ENCODE results near the gene BTC.
"Not testable (repeated sequence)": the region's sequence is repeated elsewhere in the genome, so short reads cannot be mapped to it uniquely, and the experiment has no call there.

Gene BTC

DNA sequence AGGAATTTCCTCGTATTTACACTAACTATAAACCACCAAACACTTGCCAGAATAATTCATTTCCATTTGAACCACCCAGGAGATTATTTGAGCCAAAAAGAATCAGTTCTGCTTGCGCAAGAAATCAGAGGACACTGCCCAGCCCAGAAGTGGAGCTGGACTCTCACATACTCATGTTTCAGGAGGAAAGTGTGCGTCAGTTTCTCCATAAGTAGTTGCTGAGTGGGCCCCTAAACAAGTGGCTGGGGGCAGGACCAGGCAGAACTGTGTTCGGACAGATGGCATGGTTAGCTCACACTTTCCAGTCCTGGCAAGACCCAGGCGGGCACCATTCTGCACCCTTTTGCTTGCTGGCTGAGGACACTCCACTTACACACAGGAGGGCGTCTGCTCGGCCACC is 38.8 kb downstream of the BTC start:
- no peak for DNase-seq

DNA sequence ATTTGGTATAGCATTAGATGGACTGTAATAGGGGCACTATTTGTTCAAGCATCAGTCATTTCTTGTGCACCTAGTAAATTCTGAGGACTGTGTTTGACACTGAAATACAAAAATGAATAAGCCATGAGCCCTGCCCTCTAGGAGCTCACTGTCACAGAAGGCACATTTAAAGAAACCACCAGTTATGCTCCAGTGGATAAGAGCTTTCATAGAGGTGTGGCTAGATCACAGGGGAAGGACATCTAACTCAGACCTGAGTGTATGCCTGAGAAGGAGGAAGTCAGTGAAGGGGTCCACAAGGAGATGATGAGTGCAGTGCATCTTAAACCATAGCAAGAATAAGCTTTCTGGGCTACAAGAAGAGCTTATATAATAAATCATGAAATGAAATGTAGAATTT is 40.1 kb downstream of the BTC start:
- DNase-seq, result no peak

DNA sequence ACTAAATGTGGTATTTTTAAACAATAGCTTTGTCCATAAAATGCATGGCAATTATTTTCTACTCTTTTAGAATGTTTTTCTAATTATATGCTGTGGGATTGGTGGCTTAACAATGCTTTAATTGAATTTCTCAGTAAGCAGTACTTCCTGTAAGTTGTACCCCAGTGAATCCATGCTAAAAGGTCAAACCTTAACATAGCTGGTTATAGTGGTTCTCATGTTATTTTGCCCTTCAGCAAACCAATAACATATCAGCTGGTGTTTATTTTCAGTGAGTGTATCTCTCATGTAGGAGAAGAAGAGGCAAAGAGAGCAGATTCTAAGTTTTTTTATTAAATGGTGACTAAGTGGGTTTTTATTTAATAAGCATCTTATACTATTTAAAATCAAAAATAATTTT is 41.5 kb downstream of the BTC start:
- no peak for DNase-seq

DNA sequence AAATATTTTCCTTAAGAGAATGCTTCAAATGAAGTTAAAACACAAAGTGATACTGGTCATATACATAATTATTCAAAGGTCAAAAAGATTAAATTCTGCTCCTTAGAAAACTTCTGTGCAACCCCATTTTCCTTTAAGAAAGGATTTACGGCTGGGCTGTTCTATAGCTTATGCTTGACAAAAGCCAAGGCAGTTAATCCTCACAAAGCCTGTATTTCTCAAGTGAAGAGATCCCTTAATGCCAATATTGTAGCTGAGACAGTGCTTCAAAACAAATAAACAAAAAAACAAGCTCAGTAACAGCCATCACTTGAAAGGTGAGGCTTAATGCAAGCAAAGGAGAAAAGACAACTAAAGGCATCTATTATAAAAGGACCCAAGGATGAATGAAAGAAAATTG is 42.5 kb downstream of the BTC start:
- no peak for DNase-seq

DNA sequence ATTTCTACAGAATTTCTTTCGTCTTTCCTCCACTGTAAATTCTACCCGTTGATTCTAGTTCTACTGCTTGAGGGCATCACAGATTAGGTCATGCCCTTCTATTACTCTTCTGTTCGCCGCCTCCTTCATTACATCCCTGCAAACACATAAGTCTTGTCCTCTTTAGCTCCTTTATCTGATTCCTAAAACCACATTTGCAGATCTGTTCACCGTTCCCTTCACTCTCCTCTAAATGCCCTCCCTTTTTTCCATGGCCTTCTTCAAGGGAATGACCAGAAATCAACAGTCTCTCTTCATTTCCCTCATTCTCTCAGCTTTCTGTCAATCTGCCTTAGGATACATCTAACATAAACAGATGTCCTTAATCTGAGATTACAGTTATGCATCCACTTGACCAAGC is 43.1 kb downstream of the BTC start:
- DNase-seq, result no peak

DNA sequence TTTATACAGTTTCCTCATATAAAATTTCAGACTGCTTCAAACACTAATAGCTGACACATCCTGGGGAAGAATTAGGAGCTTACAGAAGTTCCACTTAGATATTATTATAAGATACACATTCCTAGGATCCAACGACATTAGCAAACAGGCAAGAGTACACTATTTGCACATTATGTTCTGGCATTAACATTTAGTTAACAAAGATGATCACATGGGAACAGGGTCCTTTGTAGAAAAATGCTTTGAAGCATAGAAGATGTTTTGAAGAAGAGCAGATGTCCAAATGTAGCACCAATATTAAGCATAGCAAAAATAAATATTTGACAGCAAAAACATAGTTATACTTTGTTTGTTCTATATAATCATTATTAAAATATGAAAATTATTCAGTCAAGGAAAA is 52.1 kb downstream of the BTC start:
- DNase-seq, result no peak

DNA sequence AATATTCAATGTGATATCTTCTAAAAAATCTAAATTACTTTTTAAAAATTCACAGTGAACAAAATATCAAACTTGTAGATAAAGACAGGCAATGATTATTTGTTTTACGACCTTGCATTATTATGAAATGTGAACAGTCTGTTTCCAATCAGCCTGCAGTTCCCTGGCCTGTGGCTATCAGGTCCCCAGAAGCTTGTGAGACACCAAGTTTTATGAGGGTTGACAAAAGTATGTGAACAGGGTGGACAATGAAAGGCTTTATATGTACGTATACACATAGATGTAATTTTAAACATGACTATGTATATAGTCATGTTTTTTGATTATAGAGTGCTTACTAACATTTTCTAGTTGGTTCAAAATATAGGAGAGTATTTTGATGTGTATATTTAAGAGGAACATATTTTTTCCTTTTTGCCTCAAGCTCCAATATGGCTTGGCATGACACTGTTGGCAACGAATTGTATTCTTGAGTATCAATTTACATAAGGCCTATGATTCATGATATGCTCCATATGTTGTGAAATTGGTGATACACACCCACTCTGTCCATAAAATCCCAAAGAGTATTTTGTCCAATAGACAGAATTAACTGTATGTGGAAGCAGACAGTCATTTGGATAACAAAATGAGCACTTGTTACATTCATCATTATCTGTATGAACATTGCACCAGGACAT is 55.7 kb downstream of the BTC start:
- DNase-seq, result no peak

DNA sequence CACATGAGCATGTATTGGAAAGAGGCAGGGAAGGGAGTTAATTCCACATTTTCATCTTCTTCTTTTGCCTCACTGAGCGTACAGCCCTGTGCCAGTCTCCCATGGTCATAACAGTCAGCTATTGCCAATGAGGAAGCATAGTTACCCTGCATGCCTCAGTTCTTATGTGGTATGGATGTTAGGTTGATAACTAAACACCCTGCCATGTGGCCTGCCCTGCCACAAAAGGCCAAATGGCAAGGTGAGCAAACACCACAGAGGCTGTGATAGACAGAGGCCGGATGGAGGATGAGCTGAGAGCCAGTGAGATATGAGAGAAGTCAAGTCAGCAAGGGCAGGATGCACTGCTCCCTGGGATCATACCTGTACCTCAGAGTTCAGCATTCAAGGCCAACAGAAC is 59.3 kb downstream of the BTC start:
- DNase-seq, result no peak

DNA sequence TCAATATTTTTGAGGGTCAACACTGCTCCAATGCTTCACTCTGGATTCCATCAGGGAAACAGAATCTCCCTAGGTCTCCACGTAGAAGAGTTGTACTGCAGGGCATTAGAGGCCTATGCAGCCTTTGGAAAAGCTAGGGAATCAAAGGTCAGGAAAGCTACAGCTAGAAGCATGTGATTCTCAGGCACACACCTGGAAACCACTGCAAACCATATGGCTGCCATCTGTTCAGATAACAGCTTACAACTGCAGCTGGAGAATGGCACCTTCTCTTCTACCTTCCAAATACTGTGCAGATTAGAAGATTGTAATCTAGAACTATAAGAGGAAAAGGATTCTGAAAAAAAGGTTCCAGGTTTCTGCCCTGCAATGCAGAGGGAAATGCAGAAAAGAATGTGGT is 60.6 kb downstream of the BTC start:
- no peak for DNase-seq

DNA sequence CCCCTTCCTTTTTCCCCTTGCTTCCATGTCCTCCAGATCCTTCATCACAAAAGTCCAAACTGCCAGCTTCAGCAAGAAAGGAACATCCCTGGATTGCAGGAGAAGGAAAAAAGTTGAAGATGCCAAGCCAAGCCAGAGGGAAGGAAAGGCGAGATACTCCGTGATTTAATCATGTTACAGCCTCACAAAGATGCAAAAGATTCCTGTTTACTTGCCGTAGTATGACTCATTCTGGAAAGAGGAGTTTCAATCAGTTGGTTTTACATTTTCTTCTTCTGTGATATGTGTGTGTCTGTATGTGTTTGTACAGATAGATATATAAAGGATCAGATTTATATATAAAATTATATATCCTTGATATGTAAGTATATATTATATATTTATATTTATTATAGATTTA is 69.3 kb downstream of the BTC start:
- DNase-seq, result no peak

DNA sequence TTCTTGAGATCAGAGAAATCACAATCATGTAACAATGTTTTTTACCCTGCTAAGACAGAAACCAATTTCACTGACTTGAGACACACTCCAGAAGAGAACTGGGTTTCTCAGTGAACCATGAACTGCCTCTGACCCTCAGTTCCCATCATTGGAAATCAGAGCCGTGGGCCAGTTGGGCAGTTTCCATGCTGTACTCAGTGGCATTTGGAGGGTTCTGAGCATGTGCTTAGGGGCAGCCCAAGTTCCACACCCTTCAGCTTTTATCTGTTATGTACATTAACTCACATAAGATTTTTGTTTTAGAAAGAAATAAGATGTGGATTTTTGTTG is 77.9 kb downstream of the BTC start:
- no peak for DNase-seq

DNA sequence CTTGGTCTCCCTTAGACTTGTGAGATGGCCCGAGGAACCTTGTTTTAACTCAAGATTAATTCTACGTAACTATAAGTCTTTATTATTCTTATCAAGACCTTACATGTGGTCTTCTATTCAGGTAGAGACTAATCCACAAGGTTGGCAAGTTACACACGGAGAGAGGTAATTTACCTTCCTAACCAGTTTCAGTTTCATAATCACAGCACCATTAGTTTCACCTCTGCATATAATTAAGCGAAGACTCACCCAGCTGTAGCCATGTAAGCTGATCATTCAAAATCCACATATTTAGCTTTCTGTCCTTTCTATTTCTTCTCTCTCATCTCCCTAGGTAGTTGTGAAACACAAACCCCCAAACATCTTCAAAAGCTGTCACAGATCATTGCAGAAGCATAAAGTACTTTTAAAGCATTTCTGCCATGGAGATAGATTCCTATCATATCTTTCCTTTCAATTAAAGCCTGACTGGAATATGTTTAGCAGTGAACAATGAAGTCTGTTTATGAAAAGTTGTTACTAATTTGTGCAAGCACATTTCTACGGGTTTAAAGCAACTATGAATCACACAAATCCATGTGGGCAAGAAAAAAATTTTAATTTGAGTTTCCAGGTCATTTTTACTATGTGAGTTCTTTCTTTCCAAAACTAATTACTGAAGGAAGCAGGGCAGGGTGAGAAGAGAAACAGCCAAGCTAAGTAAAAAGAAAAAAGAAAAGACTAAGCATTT is 78.5 kb downstream of the BTC start:
- DNase-seq, result no peak

DNA sequence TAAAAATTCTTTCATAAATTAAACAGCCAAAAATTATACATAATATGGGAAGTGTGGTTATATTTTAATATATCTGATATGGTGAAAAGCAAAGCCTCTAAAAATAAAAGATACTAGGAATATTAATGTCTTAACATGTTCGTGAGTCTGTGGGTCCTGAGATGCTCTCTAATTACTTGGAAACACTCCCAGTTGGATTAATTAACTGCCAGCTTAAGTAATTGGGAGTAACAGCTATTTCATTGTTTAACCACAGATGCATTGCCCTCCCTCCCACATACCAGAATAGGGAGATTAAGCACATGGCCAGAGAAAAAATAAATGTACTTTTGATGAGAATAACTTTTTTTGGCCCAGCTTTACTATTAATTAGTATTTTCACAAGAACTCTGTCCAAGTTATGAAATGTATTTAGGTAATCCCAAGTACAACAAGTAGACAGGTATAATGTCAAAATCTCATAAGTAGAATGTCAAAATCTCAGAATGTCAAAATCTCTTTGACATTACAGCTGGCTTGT is 79.7 kb downstream of the BTC start:
- no peak for DNase-seq

DNA sequence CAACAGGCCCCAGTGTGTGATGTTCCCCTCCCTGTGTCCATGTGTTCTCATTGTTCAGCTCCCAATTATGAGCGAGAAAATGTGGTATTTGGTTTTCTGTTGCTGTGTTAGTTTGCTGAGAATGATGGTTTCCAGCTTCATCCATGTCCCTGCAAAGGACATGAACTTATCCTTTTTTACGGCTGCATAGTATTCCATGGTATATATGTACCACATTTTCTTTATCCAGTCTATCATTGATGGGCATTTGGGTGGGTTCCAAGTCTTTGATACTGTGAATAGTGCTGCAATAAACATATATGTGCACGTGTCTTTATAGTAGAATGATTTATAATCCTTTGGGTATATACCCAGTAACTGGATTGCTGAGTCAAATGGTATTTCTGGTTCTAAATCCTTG is 86.2 kb downstream of the BTC start:
- not testable (repeated sequence) for DNase-seq
